Endothelial cell of umbilical vein (primary cell): ENCODE measurements around the gene NR2F2.

Experiments used
- CTCF ChIP-seq, 2 donors: IDR thresholded peaks; 1 replicate in 1 of 2; 2 replicates in 1 of 2; pipeline ENCODE4 v1.5.1; 2011; ENCODE audit warnings: low read length in 2 of 2, mild to moderate bottlenecking in 2 of 2, moderate library complexity in 2 of 2, control low read depth in 1 of 2, inconsistent platforms in 1 of 2, low read depth in 1 of 2; ENCODE audit not compliant: insufficient read depth in 1 of 2; ENCODE audit errors: extremely low read depth in 1 of 2
- POLR2A ChIP-seq: IDR thresholded peaks from 2 replicates; pipeline ENCODE4 v1.6.1; 2012; ENCODE audit warnings: low read depth, mild to moderate bottlenecking, control low read depth, low read length

GRCh38 chr15:96334017-96334704 lies 3.7 kb downstream of the NR2F2 start:
- TF ChIP-seq CTCF (IDR thresholded peaks at IDR 0.05; ENCODE audit: extremely low read depth in 1 of 2, insufficient read depth in 1 of 2, low read depth in 1 of 2, low read length in 2 of 2), result no peak
- no peak for TF ChIP-seq POLR2A
